HG02571 (cell line): Measurements from ENCODE around the gene GNG11.

Experiments used
- ATAC-seq: cut with Tn5 transposase; IDR thresholded peaks from one replicate; pipeline ENCODE4 v1.9.1; 2021; ENCODE audit warnings: mild to moderate bottlenecking, moderate library complexity; ENCODE audit not compliant: unreplicated experiment

The GNG11 gene

GRCh38 chr7:93921607-93922566, at the start of gene GNG11:
GNG11 (plus strand) TSS chr7:93921735; CDS start chr7:93922138, 403 bp downstream.
- ATAC-seq, result peak; percentile 94

GRCh38 chr7:93873998-93874574, 47.4 kb upstream of the GNG11 start:
- no peak for ATAC-seq

- ATAC-seq, result no peak
Measured at GRCh38 chr7:93877742-93878141, 43.8 kb upstream of the GNG11 start.

GRCh38 chr7:93879356-93879755, 42.2 kb upstream of the GNG11 start:
- ATAC-seq, result no peak

GRCh38 chr7:93882468-93882867, 39.1 kb upstream of the GNG11 start:
- ATAC-seq, result no peak

GRCh38 chr7:93883078-93883916, 38.2 kb upstream of the GNG11 start:
- no peak for ATAC-seq

- no peak for ATAC-seq
Measured at GRCh38 chr7:93883917-93884345, 37.6 kb upstream of the GNG11 start.

GRCh38 chr7:93884541-93884940, 37.0 kb upstream of the GNG11 start:
- no peak for ATAC-seq

- ATAC-seq, result no peak
Measured at GRCh38 chr7:93889261-93889660, 32.3 kb upstream of the GNG11 start.

- ATAC-seq, result no peak
Measured at GRCh38 chr7:93890041-93890463, 31.5 kb upstream of the GNG11 start.

- ATAC-seq, result no peak
Measured at GRCh38 chr7:93890464-93891068, 31.0 kb upstream of the GNG11 start, which contains the start of gene TFPI2. TFPI2 (minus strand) TSS chr7:93890753; CDS start chr7:93890678, 75 bp downstream.

- ATAC-seq, result no peak
Measured at GRCh38 chr7:93894426-93894825, 27.1 kb upstream of the GNG11 start.

- ATAC-seq, result no peak
Measured at GRCh38 chr7:93894966-93895640, 26.4 kb upstream of the GNG11 start.

- no peak for ATAC-seq
Measured at GRCh38 chr7:93895859-93896600, 25.5 kb upstream of the GNG11 start.

- no peak for ATAC-seq
Measured at GRCh38 chr7:93897680-93898079, 23.9 kb upstream of the GNG11 start.

- ATAC-seq, result no peak
Measured at GRCh38 chr7:93902777-93903423, 18.6 kb upstream of the GNG11 start.

GRCh38 chr7:93906267-93906666, 15.3 kb upstream of the GNG11 start, which contains the start of gene GNGT1:
GNGT1 (plus strand) TSS chr7:93906567; CDS start chr7:93906747, 180 bp downstream.
- ATAC-seq, result no peak

- no peak for ATAC-seq
Measured at GRCh38 chr7:93910076-93910994, 11.2 kb upstream of the GNG11 start.
